ENCODE results near the gene SPATA12. TPM values are rescaled to one million over a fixed set of nuclear protein-coding genes. Genes with fewer than 3 reads are reported as not detected.

SPATA12 gene
- total and polyA plus RNA-seq, 2 of the 8 experiments (the other 6 are each of a cell fraction or from before 2014, with no cell fraction given), result 0.19 to 0.97 TPM

DNA sequence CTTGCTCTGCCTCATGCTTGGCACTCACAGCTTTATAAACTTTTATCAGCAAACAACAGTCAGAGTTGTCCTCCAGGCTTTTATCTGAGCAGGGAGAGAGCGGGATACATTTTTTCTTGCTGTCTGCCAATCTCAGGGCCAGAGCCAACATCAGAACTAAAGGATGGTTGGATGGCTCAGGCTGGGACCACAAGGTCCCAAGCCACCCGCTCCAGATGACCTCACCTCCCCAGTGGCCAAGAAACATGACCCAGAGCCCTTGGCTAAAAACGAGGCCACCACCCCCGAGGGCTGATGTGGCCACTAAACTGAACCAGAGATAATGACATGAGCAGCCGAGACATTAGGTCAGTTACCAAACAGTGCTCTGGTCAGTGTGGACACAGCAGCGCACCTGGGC, 18.8 kb upstream of the SPATA12 start (continued):
- TF ChIP-seq, protein P1, sequence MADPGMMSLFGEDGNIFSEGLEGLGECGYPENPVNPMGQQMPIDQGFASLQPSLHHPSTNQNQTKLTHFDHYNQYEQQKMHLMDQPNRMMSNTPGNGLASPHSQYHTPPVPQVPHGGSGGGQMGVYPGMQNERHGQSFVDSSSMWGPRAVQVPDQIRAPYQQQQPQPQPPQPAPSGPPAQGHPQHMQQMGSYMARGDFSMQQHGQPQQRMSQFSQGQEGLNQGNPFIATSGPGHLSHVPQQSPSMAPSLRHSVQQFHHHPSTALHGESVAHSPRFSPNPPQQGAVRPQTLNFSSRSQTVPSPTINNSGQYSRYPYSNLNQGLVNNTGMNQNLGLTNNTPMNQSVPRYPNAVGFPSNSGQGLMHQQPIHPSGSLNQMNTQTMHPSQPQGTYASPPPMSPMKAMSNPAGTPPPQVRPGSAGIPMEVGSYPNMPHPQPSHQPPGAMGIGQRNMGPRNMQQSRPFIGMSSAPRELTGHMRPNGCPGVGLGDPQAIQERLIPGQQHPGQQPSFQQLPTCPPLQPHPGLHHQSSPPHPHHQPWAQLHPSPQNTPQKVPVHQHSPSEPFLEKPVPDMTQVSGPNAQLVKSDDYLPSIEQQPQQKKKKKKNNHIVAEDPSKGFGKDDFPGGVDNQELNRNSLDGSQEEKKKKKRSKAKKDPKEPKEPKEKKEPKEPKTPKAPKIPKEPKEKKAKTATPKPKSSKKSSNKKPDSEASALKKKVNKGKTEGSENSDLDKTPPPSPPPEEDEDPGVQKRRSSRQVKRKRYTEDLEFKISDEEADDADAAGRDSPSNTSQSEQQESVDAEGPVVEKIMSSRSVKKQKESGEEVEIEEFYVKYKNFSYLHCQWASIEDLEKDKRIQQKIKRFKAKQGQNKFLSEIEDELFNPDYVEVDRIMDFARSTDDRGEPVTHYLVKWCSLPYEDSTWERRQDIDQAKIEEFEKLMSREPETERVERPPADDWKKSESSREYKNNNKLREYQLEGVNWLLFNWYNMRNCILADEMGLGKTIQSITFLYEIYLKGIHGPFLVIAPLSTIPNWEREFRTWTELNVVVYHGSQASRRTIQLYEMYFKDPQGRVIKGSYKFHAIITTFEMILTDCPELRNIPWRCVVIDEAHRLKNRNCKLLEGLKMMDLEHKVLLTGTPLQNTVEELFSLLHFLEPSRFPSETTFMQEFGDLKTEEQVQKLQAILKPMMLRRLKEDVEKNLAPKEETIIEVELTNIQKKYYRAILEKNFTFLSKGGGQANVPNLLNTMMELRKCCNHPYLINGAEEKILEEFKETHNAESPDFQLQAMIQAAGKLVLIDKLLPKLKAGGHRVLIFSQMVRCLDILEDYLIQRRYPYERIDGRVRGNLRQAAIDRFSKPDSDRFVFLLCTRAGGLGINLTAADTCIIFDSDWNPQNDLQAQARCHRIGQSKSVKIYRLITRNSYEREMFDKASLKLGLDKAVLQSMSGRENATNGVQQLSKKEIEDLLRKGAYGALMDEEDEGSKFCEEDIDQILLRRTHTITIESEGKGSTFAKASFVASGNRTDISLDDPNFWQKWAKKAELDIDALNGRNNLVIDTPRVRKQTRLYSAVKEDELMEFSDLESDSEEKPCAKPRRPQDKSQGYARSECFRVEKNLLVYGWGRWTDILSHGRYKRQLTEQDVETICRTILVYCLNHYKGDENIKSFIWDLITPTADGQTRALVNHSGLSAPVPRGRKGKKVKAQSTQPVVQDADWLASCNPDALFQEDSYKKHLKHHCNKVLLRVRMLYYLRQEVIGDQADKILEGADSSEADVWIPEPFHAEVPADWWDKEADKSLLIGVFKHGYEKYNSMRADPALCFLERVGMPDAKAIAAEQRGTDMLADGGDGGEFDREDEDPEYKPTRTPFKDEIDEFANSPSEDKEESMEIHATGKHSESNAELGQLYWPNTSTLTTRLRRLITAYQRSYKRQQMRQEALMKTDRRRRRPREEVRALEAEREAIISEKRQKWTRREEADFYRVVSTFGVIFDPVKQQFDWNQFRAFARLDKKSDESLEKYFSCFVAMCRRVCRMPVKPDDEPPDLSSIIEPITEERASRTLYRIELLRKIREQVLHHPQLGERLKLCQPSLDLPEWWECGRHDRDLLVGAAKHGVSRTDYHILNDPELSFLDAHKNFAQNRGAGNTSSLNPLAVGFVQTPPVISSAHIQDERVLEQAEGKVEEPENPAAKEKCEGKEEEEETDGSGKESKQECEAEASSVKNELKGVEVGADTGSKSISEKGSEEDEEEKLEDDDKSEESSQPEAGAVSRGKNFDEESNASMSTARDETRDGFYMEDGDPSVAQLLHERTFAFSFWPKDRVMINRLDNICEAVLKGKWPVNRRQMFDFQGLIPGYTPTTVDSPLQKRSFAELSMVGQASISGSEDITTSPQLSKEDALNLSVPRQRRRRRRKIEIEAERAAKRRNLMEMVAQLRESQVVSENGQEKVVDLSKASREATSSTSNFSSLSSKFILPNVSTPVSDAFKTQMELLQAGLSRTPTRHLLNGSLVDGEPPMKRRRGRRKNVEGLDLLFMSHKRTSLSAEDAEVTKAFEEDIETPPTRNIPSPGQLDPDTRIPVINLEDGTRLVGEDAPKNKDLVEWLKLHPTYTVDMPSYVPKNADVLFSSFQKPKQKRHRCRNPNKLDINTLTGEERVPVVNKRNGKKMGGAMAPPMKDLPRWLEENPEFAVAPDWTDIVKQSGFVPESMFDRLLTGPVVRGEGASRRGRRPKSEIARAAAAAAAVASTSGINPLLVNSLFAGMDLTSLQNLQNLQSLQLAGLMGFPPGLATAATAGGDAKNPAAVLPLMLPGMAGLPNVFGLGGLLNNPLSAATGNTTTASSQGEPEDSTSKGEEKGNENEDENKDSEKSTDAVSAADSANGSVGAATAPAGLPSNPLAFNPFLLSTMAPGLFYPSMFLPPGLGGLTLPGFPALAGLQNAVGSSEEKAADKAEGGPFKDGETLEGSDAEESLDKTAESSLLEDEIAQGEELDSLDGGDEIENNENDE (IDR thresholded peaks at IDR 0.05; ENCODE audit: insufficient replicate concordance, low read length), result no peak
- TF ChIP-seq BRCA1 (IDR thresholded peaks at IDR 0.05; ENCODE audit: low read depth, low read length) (no peak), POLR2AphosphoS5 (IDR thresholded peaks at IDR 0.05; ENCODE audit: low read depth, low read length) (no peak), SIN3A (conservative IDR thresholded peaks at IDR 0.05 in 1 of 2, IDR thresholded peaks at IDR 0.05 in 1 of 2; ENCODE audit: low read depth in 1 of 2, low read length in 2 of 2) (no peak), USF2 (IDR thresholded peaks at IDR 0.05; ENCODE audit: low read length) (no peak), JUND (IDR thresholded peaks at IDR 0.05; ENCODE audit: low read length) (no peak), CHD2 (IDR thresholded peaks at IDR 0.05; ENCODE audit: low read length) (no peak), CEBPB (IDR thresholded peaks at IDR 0.05; ENCODE audit: low read depth, low read length) (no peak)
